ENCODE results near the gene PNPLA5.

Gene PNPLA5

GRCh38 chr22:43891360-43892182 is at the start of gene PNPLA5:
Gene PNPLA5 (minus strand): TSS chr22:43892013. CDS start chr22:43891880, 133 bp downstream.
- H3K9ac ChIP-seq (ENCODE audit: low read depth, low read length), result no peak within 1 kb of the TSS

GRCh38 chr22:43941449-43941848 is 49.6 kb upstream of the PNPLA5 start:
- H3K4me2 ChIP-seq (ENCODE audit: insufficient read depth, low read length), result no peak overlapping the region
- no peak overlapping the region for H2AFZ ChIP-seq (ENCODE audit: low read depth, low read length)
- H3K27ac ChIP-seq (ENCODE audit: low read length), result no peak overlapping the region
- DNase-seq (no peak), ATAC-seq (ENCODE audit: insufficient read depth, low read depth) (no peak)
- no peaks in the 10 kb centered on the region for H4K20me1 ChIP-seq (ENCODE audit: insufficient read depth, low read length)
- H3K9ac ChIP-seq (ENCODE audit: low read depth, low read length), result no peak overlapping the region
- H3K9me3 ChIP-seq (ENCODE audit: insufficient read depth, low read length, severe bottlenecking), result no peaks in the 10 kb centered on the region
- H3K79me2 ChIP-seq (ENCODE audit: insufficient read depth, low read length), result no peaks in the 10 kb centered on the region
- H3K36me3 ChIP-seq (ENCODE audit: insufficient read depth, low read length), result no peaks in the 10 kb centered on the region
- no peaks in the 10 kb centered on the region for H3K4me1 ChIP-seq (ENCODE audit: insufficient read depth, low read length)
- TF ChIP-seq EZH2 (IDR thresholded peaks at IDR 0.05; ENCODE audit: borderline replicate concordance, low read depth, low read length, severe bottlenecking), result no peak
- no peak for TF ChIP-seq CTCF (IDR thresholded peaks at IDR 0.05; ENCODE audit: borderline replicate concordance, extremely low read depth, low read length, poor library complexity, severe bottlenecking)
- H3K4me3 ChIP-seq (ENCODE audit: low read depth in 1 of 2, low read length in 2 of 2), result no peak overlapping the region
- no peaks in the 10 kb centered on the region for H3K27me3 ChIP-seq (ENCODE audit: insufficient read depth, low read length, poor library complexity)

More at GRCh38 chr22:43891360-43892182, at the start of gene PNPLA5:
- H3K9me3 ChIP-seq (ENCODE audit: insufficient read depth, low read length, severe bottlenecking), result no peaks in the 10 kb centered on the region
- DNase-seq (no peak), ATAC-seq (ENCODE audit: insufficient read depth, low read depth) (no peak)
- H3K27ac ChIP-seq (ENCODE audit: low read length), result no peak within 1 kb of the TSS
- no peaks in the 10 kb centered on the region for H3K27me3 ChIP-seq (ENCODE audit: insufficient read depth, low read length, poor library complexity)
- H3K36me3 ChIP-seq (ENCODE audit: insufficient read depth, low read length), result no peaks in the 10 kb centered on the region
- TF ChIP-seq CTCF (IDR thresholded peaks at IDR 0.05; ENCODE audit: borderline replicate concordance, extremely low read depth, low read length, poor library complexity, severe bottlenecking) (no peak), EZH2 (IDR thresholded peaks at IDR 0.05; ENCODE audit: borderline replicate concordance, low read depth, low read length, severe bottlenecking) (no peak)
- no peak within 1 kb of the TSS for H2AFZ ChIP-seq (ENCODE audit: low read depth, low read length)
- H3K4me2 ChIP-seq (ENCODE audit: insufficient read depth, low read length), result no peak within 1 kb of the TSS
- H3K79me2 ChIP-seq (ENCODE audit: insufficient read depth, low read length), result no peaks in the 10 kb centered on the region
- no peak within 1 kb of the TSS for H3K4me3 ChIP-seq (ENCODE audit: low read depth in 1 of 2, low read length in 2 of 2)
- peaks cover 18% of the 10 kb centered on the region; the same call in 1 of the 2 replicates for H4K20me1 ChIP-seq (ENCODE audit: insufficient read depth, low read length)
- no peaks in the 10 kb centered on the region for H3K4me1 ChIP-seq (ENCODE audit: insufficient read depth, low read length)

GRCh38 chr22:43931771-43932170 is 40.0 kb upstream of the PNPLA5 start:
- no peak overlapping the region for H3K4me3 ChIP-seq (ENCODE audit: low read depth in 1 of 2, low read length in 2 of 2)
- H4K20me1 ChIP-seq (ENCODE audit: insufficient read depth, low read length), result no peaks in the 10 kb centered on the region
- no peak overlapping the region for H3K9ac ChIP-seq (ENCODE audit: low read depth, low read length)
- H3K36me3 ChIP-seq (ENCODE audit: insufficient read depth, low read length), result no peaks in the 10 kb centered on the region
- DNase-seq (no peak), ATAC-seq (ENCODE audit: insufficient read depth, low read depth) (no peak)
- no peaks in the 10 kb centered on the region for H3K9me3 ChIP-seq (ENCODE audit: insufficient read depth, low read length, severe bottlenecking)
- TF ChIP-seq CTCF (IDR thresholded peaks at IDR 0.05; ENCODE audit: borderline replicate concordance, extremely low read depth, low read length, poor library complexity, severe bottlenecking) (no peak), EZH2 (IDR thresholded peaks at IDR 0.05; ENCODE audit: borderline replicate concordance, low read depth, low read length, severe bottlenecking) (no peak)
- H3K79me2 ChIP-seq (ENCODE audit: insufficient read depth, low read length), result no peaks in the 10 kb centered on the region
- no peak overlapping the region for H2AFZ ChIP-seq (ENCODE audit: low read depth, low read length)
- no peak overlapping the region for H3K4me2 ChIP-seq (ENCODE audit: insufficient read depth, low read length)
- H3K27me3 ChIP-seq (ENCODE audit: insufficient read depth, low read length, poor library complexity), result peaks cover 5% of the 10 kb centered on the region
- H3K27ac ChIP-seq (ENCODE audit: low read length), result no peak overlapping the region
- no peaks in the 10 kb centered on the region for H3K4me1 ChIP-seq (ENCODE audit: insufficient read depth, low read length)
